GM18520 (cell line): ENCODE results near the gene GALNT17.
"Not testable (repeated sequence)": the region's sequence is repeated elsewhere in the genome, so short reads cannot be mapped to it uniquely, and the experiment has no call there.

Source experiments
- ATAC-seq: cut with Tn5 transposase; IDR thresholded peaks from one replicate; pipeline ENCODE4 v1.9.1; 2021; ENCODE audit not compliant: unreplicated experiment

GALNT17 gene

GRCh38 chr7:71613313-71613712, 481.4 kb downstream of the GALNT17 start:
- ATAC-seq = no peak

- no peak for ATAC-seq
Observed at GRCh38 chr7:71615017-71615416, 483.1 kb downstream of the GALNT17 start.

- ATAC-seq = no peak
Observed at GRCh38 chr7:71616217-71616616, 484.3 kb downstream of the GALNT17 start.

- no peak for ATAC-seq
Observed at GRCh38 chr7:71618278-71618677, 486.3 kb downstream of the GALNT17 start.

GRCh38 chr7:71625545-71625944, 493.6 kb downstream of the GALNT17 start:
- ATAC-seq = no peak

GRCh38 chr7:71626206-71626605, 494.3 kb downstream of the GALNT17 start:
- ATAC-seq = no peak

- no peak for ATAC-seq
Observed at GRCh38 chr7:71627651-71628050, 495.7 kb downstream of the GALNT17 start.

GRCh38 chr7:71630516-71630915, 498.6 kb downstream of the GALNT17 start:
- no peak for ATAC-seq

GRCh38 chr7:71633551-71634008, 501.6 kb downstream of the GALNT17 start:
- ATAC-seq = no peak

GRCh38 chr7:71635849-71636248, 503.9 kb downstream of the GALNT17 start:
- ATAC-seq = not testable (repeated sequence)

GRCh38 chr7:71636329-71636728, 504.4 kb downstream of the GALNT17 start:
- no peak for ATAC-seq

GRCh38 chr7:71637578-71637977, 505.6 kb downstream of the GALNT17 start:
- no peak for ATAC-seq

- ATAC-seq = no peak
Observed at GRCh38 chr7:71638108-71638507, 506.2 kb downstream of the GALNT17 start.

- no peak for ATAC-seq
Observed at GRCh38 chr7:71639382-71640085, 507.6 kb downstream of the GALNT17 start.

- not testable (repeated sequence) for ATAC-seq
Observed at GRCh38 chr7:71643031-71643430, 511.1 kb downstream of the GALNT17 start.

GRCh38 chr7:71645836-71646235, 513.9 kb downstream of the GALNT17 start:
- no peak for ATAC-seq

- no peak for ATAC-seq
Observed at GRCh38 chr7:71649812-71650211, 517.9 kb downstream of the GALNT17 start.

GRCh38 chr7:71650653-71651337, 518.9 kb downstream of the GALNT17 start:
- ATAC-seq = no peak

GRCh38 chr7:71652510-71652909, 520.6 kb downstream of the GALNT17 start:
- no peak for ATAC-seq

GRCh38 chr7:71657386-71657785, 525.4 kb downstream of the GALNT17 start:
- ATAC-seq = no peak

GRCh38 chr7:71659622-71660021, 527.7 kb downstream of the GALNT17 start:
- no peak for ATAC-seq

- ATAC-seq = no peak
Observed at GRCh38 chr7:71661671-71662224, 529.8 kb downstream of the GALNT17 start.
